HG03354 (cell line): ENCODE measurements around the gene ZBTB7B.

Source experiments
- ATAC-seq: cut with Tn5 transposase; IDR thresholded peaks from one replicate; pipeline ENCODE4 v1.9.1; 2021; ENCODE audit warnings: mild to moderate bottlenecking; ENCODE audit not compliant: unreplicated experiment, poor library complexity, severe bottlenecking

Gene ZBTB7B

DNA sequence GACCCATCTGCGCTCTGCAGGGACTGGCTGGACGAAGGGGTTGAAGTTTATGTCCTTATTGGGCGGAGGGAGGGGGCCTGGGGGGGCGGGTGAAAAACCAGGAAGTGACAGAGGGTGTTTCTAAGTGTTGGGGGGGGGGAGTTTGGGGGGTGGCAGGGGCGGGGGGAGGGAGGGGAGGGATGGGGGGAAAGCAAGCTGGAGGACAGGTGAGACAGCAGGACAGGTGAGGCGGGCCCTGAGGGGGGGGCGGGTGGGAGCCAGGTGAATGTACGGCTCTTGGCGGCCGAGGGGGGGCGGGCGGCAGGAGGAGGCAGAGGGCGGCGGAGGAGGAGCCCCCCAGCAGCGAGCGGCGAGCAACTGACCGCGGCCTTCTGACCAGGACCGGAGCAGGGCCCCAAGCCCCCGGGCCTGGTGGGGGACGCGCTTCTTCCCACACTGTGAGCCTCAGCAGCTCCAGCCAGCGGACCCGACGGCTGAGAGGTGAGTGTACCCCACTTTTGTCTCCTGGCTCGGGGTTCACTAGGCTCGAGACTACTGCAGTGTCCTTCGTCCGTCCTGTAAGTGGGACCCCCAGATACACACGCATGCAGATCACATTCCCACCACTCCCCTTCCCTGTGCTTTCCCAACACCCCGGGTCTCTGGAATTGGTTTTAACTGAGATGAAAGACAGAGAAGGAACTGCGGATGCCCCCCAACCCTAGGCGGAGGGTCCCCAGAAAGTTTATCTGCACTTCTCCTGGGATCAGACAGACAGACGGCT, at the start of gene ZBTB7B:
Gene ZBTB7B, plus strand, starts transcription at position 339 of the 763 bp plus-strand sequence. CDS start 11,859 bp downstream, outside the sequence.
- ATAC-seq, result no peak

DNA sequence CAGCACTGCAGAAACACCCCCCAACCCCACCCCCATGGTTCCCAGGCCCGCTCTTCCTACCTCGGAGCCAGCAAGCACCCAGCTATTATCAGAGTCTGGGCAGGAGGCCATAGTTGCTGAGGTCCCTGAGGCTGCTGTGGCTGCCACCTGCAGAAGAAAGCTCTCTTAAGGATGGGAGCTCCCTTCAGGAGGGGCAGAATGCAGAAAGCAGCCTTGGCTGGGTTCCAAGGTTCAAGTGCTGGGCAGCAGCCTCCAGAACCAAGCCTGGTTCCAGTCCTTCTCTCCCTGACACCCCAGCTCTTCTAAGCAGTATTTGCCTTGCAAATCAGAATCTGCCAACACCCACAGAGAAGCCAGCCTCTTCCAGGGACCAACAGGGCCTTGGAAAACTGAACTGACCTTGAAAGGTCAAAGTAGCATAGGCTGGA, 49.0 kb upstream of the ZBTB7B start:
- no peak for ATAC-seq

DNA sequence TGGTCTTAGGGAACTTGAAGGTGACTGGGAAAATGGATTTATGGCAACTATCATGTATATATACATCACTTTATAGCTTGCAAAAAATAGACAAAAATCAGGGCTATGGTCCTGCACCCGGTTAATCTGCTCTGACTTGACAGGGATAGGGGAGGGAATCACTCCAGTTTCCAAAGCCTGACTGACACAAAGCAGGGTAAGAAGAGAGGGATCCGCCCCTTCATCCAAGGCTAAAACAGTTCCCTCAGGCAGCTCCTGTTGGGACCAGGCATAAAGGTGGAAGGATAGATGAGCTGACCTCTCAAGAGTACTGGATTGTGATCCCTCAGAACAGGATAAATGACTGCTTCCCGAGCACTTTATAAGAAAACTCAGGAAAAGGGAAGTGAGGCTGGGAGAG, 48.1 kb upstream of the ZBTB7B start:
- no peak for ATAC-seq

DNA sequence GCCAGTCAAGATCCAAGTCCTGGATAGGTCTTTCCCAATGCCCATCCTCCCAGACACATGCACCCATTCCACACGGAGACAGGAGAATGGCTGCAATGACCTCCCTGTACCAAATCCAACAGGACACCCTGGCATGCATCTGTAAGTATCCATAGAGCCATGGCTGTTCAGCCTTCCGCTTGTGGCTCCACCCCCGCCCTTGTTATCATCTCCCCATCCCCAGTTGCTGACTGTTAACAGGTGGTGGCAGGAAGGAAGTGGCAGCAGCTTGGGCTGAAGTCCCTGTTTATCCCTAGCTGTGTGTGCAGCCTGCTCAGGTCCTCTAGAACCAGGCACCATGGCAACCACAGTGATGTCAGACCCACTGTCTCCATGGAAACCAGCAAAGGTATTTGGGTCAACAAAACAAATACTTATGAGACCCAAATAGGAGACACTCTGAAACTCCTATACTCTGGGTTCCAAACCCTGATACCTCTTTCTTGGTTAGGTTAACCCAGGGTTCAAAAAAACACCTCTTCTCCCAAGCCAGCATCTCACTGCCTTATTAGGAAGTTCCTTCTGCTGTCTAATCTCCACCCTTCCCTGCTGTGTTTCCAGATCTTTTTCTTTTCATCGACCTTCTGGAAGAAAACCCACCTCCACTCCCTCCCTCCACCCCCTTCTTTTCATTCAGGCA, 47.4 kb upstream of the ZBTB7B start:
- peak; percentile 77 for ATAC-seq

DNA sequence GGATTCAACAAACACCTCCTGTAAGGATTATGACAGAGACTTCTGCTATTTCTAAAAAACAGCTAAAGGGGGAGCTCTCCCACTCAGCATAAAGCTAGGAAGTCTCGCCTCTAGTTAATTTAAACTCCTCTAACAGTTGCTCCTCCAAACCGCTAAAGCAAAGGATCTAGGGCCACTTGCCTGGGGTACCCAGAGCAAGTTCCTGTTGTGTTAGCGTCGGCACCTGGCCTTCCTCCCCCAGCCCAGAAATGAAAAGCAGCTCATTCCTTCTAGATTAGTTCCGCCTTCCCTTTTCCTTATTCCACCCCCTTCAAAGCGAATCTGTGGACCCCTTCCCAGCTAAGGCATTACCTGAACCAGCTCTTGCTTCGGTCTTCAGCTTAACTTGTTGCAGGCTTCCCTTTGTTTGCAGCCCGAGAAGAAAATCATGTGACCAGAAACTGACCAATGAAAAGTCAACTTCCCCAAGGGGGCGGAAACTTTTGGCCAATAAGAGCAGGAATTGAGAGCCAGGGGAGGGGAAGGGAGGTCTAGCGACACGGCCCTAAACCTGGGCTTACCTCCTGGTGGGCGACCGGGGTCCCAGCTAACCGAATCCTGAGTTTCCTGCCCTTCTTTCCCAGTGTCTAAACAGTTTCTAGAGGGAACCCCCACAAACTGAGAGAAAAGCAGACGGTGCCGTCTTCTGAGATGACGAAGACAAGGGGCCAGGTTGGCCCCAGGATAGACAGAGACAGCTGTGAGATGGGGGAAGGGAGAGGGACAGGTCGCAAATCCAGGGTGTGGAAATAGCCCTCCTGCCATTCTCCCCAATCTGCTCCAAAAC, 46.7 kb upstream of the ZBTB7B start, which contains the start of gene PBXIP1:
Gene PBXIP1, minus strand, starts transcription at position 382 of the 826 bp plus-strand sequence. CDS start 2,378 bp downstream, outside the sequence.
- peak; percentile 64 for ATAC-seq

DNA sequence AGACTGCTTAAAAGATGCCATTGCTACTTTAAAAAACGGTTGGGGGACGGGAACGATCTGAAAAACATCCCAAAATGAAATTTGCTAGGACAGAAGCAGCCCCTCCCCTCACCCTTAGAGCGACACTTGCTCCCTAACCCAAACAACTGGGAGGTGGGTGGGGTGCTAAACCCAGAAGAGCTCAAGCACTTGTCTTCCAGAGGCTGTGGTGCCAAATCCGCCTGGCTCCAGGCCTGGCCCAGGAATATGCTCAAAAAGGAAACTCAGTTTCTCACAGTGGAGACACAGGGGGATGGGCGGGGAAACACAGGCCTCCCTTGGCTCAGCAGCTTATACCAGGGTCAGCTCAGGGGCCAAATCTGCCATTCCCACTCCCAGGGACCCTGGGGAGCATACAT, 46.1 kb upstream of the ZBTB7B start:
- no peak for ATAC-seq

DNA sequence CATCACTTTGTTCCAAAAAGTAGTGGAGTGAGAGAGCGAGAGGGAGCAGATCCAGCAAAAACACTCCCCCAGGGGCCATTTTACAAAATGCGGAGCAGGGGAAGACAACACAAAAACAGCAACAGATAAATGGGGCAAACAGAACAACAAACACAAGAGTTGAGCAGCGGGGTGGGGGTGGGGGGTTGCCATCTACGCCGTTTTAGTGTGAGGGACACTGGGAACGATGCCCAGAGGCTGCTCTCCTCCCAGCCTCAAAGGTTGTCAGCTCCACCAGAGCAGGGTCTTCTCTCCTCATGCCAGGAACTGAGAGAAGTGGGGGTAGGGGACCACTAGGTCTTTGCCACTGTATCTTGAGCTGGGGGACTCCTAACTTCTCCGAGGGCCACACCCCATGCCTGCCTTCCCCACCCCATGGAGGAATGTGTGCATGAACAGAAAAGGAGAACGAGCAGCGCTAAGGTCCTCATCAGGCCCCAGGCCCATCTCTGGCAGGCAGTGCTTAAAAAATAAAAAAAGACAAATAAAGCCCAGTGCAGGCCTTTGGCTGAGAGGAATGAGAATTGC, 45.4 kb upstream of the ZBTB7B start:
- no peak for ATAC-seq

DNA sequence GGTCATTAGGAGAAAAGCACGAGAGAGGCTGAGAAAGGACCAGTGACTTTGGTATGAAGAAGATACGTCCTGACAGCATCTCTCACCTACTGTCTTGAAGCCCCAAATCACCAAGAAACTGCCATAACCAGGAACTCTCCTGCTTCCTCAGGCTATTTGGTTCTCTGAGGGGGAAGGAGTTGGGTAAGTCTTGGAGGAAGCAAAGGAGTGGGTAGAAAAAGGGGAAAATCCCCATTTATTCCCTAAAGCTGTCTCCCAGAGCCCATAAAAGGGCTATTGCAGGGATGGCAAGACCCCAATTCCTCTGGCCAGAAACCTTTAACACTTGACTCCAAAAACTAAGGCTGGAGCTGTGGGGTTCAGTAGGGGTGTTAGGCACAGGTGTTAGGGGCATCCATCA, 44.6 kb upstream of the ZBTB7B start:
- no peak for ATAC-seq

DNA sequence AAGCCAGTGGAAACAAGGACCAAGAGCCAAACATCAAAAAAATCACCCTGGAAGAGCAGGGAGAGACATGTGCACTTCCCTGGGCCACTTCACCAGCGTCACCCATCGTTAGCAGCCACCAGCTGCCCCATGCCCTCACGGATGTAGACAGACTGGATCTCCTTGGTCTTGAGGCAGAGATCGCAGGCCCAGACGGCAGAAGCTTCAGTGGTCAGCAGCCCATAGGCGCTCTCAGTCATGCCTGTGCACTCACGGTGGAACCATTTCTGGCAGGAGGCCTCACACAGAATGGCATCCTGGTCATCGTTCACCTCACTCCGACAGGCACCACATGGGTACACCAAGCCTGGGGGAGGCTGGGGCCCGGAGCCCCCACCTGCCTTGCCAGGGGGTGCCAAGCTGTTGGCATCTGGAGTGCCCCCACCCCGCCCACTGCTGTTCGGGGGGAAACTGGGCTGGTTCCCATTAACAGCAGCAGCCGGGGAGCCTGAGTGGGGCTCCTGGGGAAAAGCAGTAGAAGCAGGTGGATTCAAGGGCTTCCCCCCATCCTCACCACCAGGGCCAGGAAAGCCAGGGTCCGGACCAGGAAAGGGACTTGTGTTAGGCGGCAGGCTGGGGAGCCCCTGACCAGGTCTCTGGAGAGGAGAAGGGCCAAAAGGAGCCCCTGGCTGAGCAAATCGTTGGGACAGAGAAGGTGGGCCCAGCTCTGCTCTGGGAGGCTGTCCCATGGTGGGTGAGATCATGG, 43.7 kb upstream of the ZBTB7B start:
- ATAC-seq, result no peak

DNA sequence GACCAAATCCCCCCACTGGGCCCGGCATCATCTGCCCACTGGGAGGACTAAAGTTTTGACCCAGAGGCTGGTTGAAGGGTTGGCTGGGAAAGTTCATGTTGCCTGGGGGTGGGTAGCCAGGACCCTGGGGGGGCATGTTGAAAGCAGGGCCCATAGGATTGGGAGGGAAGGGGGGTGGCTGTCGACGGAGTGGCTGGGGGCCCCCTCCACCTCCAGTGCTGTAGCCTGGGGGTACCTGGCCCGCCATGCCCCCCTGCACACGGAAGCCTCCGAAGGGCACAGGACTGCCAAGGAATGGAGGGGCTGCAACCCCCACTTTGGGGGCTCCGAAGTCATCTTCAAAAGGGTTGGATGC, 43.2 kb upstream of the ZBTB7B start:
- ATAC-seq, result no peak

DNA sequence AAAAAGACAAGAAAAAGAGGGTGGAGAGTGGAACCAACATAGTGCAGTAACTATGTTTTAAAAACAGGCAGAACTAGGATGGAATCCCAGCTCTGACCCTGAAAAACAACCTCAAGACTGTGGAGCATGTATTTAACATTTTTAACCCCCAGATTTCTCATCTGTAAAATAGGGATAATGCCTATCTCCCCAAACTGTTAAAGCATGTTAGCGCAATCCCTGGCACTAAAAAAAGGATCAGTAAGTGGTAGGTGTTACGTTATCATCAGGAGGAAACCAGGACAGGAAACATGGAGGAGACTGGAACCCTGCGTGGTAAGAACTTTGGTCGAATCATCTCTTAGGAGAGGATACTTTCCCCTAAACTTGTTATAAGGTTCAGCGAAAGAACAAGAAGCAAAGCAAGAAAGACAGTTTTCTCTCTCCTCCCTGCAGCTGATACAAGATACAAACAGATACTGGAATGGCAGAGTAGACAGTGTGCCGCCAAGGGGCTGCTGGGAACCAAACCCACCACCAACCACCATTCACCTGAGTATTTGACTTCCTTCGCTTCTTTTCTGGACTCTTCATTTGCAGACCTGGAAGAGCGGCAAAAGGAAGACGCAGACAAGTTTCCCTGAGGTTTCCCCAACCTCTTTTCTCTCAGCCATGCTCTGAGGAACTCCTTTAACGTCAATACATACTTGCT, 42.0 kb upstream of the ZBTB7B start:
- ATAC-seq, result no peak

DNA sequence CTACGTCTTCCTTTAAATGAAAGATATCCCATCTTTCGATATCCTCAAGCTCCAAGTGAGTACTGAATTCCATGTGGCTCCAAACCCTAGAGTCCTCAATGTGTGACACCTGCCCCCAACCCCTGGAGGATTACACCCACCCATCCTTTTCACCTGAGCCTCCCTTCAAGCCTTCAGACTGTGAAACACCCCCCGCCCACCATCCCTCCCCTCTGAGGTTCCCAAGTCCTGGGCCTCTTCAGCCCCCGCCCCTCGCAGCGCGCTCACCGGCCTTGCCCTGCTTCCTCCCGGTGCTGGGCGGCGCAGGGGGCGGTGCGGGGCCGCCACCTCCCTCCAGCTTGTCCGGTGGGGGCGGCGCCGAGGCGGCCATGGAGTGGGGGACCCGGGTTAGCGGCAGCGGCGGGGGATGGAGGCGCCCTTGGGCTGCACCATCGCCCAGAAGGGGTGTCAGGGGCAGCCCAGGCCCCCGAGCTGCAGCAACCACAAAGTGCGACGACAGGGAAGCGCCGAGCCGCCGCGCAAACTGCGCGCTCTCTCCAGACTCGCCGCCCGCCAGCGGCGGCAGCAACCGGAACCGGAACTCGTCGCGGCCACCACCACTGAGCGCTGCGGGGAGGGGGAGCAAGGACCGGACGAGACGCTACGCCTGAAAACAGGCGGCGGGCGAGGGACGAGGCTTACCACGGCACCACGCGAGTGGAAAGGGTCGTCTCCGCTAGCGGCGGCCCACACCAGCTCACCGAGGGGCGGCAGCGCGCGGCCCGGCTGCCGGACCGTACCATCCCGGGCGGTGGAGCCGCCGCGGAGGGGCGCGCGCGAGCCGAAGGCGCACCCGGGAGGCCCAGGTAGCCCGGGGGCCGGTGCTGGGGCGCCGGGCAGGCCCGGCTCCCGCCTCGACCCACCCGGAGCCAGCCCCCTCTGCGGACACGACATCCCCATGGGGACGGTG, 41.1 kb upstream of the ZBTB7B start, which contains the start of gene PYGO2:
Gene PYGO2, minus strand, starts transcription at position 576 of the 949 bp plus-strand sequence. Its CDS starts 206 bp downstream, at position 370.
- ATAC-seq, result peak; percentile 78

DNA sequence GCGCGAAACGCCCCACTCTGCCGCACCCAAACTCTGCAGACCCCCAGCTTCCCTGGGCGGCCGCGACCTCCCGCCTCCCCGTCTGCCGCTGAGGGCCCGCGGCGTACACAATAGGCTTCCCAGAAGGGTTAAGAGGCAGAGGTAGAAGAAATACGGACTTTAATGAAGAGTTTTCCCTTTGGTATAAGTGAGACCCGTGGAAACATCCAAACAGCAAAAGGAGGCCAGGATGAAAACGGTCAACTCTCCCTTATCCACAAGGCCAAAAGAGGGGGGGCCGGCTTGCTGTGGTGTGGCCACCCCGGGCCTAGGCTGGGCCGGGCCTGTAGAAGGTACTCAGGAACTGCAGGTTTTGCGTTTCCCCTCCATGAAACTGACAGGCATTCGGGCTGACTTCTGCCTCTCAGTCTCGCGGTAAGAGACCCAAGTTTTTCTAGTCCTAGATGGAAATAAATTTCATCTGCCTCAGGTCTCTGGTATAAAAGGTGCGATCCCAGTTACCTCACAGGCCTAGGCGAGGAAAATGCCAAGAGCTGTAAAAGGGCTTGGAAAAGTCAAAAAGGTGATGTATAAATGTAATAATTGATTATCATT, 40.3 kb upstream of the ZBTB7B start:
- ATAC-seq, result no peak

DNA sequence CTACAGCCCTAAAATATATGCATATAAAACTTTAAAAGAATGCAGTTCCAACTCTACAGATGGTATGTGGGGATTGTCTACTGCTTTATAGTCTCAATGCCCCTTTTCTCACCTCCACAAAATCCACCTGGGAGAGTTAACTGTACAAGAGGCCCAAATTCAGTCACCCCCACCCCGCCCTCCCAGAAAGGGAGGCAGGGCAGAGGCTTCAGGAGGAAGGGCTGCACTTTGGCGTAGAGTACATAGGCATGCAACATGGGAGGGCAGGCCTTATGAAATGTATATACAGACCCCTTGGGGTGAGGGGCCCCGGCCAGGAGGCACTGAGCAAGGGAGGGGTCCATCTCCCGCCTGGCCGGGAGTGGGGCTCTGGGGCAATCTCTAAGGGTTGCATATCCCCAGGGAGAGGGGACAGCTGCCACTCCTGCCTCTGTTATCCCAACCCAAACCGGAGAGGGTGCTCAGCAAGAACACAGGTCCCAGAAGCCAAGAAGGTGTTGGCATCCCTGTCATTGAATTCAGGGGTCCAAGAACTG, 39.7 kb upstream of the ZBTB7B start:
- no peak for ATAC-seq

DNA sequence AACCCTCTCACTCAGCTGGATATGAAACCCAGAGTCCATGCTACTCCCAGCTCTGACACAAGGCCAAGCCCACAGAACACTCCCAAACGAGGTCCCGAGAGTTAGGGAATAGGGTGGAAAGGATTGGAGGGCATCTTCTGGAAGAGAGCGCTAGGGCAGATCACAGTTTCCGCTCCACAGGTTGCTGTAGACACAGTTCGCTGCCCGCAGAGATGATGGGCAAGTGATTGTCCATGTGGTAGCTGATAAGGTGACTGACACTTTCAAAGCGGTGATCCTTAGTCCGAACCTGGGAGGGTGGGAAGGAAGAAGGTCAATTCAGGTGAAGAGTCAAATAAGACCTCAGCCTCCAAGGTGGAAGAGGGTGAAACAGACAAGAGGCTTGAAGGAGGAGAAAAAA, 39.0 kb upstream of the ZBTB7B start:
- no peak for ATAC-seq

DNA sequence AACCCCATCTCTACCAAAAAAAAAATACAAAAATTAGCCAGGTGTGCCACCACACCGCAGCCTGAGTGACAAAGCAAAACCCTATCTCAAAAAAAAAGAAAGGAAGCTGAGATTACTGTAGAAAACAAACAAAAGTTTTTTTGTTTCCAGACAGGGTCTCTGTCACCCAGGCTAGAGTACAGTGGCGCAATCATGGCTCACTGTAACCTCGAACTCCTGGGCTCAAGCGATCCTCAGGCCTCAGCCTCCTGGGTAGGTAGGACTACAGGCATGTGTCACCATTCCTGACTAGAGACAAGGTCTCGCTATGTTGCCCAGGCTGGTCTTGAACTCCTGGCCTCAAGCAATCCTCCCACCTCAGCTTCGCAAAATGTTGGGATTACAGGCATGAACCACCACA, 38.2 kb upstream of the ZBTB7B start:
- no peak for ATAC-seq

DNA sequence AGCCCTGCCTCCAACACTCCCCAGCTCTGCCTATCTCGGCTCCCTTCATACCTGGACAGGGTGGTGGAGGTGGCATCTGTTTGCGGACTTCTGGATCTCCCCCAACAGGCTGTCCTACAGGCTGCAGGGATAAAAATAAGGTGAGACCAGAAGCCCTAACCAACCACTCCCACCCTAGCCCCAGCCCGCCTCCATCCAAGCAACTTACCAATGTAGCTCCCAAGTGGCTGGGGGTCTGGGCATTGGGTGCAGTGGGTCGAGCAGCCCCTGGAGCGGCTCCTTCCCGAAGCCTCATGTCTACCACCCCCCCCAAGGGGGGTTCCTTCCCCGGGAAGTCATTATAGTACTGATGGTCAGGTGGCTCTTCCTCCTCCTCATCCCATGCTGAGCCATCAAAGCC, 36.5 kb upstream of the ZBTB7B start:
- no peak for ATAC-seq
